IMR-90 (cell line): ENCODE measurements around the gene ADM5.

Experiments
- CHD1 ChIP-seq: IDR thresholded peaks from 2 replicates; pipeline ENCODE4 v1.6.1; 2012; ENCODE audit warnings: low read depth, low read length, improper control_type of control experiment
- CTCF ChIP-seq: conservative IDR thresholded peaks from 2 replicates; pipeline ENCODE4 v1.5.1; 2012; ENCODE audit warnings: mild to moderate bottlenecking, low read depth, low read length, improper control_type of control experiment
- MAZ ChIP-seq: IDR thresholded peaks from 2 replicates; pipeline ENCODE4 v1.6.1; 2012; ENCODE audit warnings: low read depth, mild to moderate bottlenecking, low read length, improper control_type of control experiment, moderate library complexity, borderline replicate concordance
- POLR2A ChIP-seq: IDR thresholded peaks from 2 replicates; pipeline ENCODE4 v1.6.1; 2012; ENCODE audit warnings: mild to moderate bottlenecking, low read depth, low read length
- RAD21 ChIP-seq: IDR thresholded peaks from 2 replicates; pipeline ENCODE4 v1.6.1; 2012; ENCODE audit warnings: low read length, improper control_type of control experiment

- no peak for TF ChIP-seq CTCF
- TF ChIP-seq MAZ = no peak
- no peak for TF ChIP-seq RAD21
- TF ChIP-seq CHD1 = no peak
- TF ChIP-seq POLR2A = no peak
Measured at GRCh38 chr19:49739933-49740332, 50.5 kb downstream of the ADM5 start.
